Endodermal cell (in vitro differentiated cells): Measurements from ENCODE around the gene MUC7. TPM values are rescaled to one million over a fixed set of nuclear protein-coding genes. Genes with fewer than 3 reads are reported as not detected.

Experiments used
- DNase-seq: peaks from one replicate; pipeline ENCODE4 v3.0.0-alpha.2; 2017
- H3K27ac ChIP-seq: 2 replicates; pipeline ENCODE4 v1.5.1; 2013; ENCODE audit warnings: mild to moderate bottlenecking, low read depth, low read length, moderate library complexity
- H3K27me3 ChIP-seq: 2 replicates; pipeline ENCODE4 v1.6.1; 2013; ENCODE audit warnings: mild to moderate bottlenecking, low read length, moderate library complexity; ENCODE audit not compliant: insufficient read depth, control insufficient read depth, poor library complexity, severe bottlenecking
- H3K36me3 ChIP-seq: 2 replicates; pipeline ENCODE4 v1.7.0; 2013; ENCODE audit warnings: mild to moderate bottlenecking, low read length, moderate library complexity; ENCODE audit not compliant: control insufficient read depth, insufficient read depth
- H3K4me1 ChIP-seq: one replicate; pipeline ENCODE4 v1.7.0; 2013; ENCODE audit warnings: low read length; ENCODE audit not compliant: control insufficient read depth, insufficient read depth
- H3K4me3 ChIP-seq: 2 replicates; pipeline ENCODE4 v1.5.1; 2013; ENCODE audit warnings: mild to moderate bottlenecking, low read length, moderate library complexity
- H3K9ac ChIP-seq: 2 replicates; pipeline ENCODE4 v1.6.1; 2013; ENCODE audit warnings: mild to moderate bottlenecking, low read length, moderate library complexity; ENCODE audit not compliant: poor library complexity, severe bottlenecking; ENCODE audit errors: extremely low read depth
- H3K9me3 ChIP-seq: 2 replicates; pipeline ENCODE4 v1.6.1; 2013; ENCODE audit warnings: mild to moderate bottlenecking, low read length, moderate library complexity; ENCODE audit not compliant: control insufficient read depth
- H3K27ac Mint-ChIP-seq: 2 replicates; pipeline ENCODE4 v1.8.0; 2020; ENCODE audit warnings: mixed read lengths
- H3K27me3 Mint-ChIP-seq: 2 replicates; pipeline ENCODE4 v1.8.0; 2021; ENCODE audit warnings: mild to moderate bottlenecking, mixed read lengths; ENCODE audit not compliant: insufficient read depth
- H3K36me3 Mint-ChIP-seq: 2 replicates; pipeline ENCODE4 v1.8.0; 2020; ENCODE audit warnings: low read depth, mixed read lengths
- H3K4me1 Mint-ChIP-seq: 2 replicates; pipeline ENCODE4 v1.8.0; 2020; ENCODE audit warnings: mixed read lengths
- H3K4me3 Mint-ChIP-seq: 2 replicates; pipeline ENCODE4 v1.8.0; 2020; ENCODE audit warnings: mild to moderate bottlenecking, moderate library complexity, mixed read lengths
- H3K9me3 Mint-ChIP-seq: 2 replicates; pipeline ENCODE4 v1.8.0; 2020; ENCODE audit warnings: mild to moderate bottlenecking, mixed read lengths
- WGBS, 2 experiments: methylation state at CpG; one replicate each; pipeline versions ENCODE4 v1.1.5 to v1.1.7; 2013; ENCODE audit warnings: missing lambda C conversion rate in 2 of 2, mixed read lengths in 1 of 2; ENCODE audit not compliant: insufficient coverage in 1 of 2, insufficient read length in 1 of 2; 5-methylcytosine and 5-hydroxymethylcytosine counted together
- total RNA-seq, 2 donors: library from RNA; stranded (reverse); fragmentation: NEBNext Ultra II Directional in 1 of 2; extraction: Animal tissue kit (Norgen Biotek cat#: 25700) in 1 of 2; gene quantifications; 2 replicates in 1 of 2; 3 replicates in 1 of 2; pipeline ENCODE4 v1.2.1, GENCODE V29; 2021
- TF ChIP-seq, protein P1 (sequence below): fragments of 200-600 bp; sonication (generic); conservative IDR thresholded peaks from 2 replicates; pipeline ENCODE4 v1.5.0; 2021; ENCODE audit warnings: antibody characterized with exemption, mild to moderate bottlenecking

The MUC7 gene
- total RNA-seq, 2 donors from 2014 or later = not detected

DNA sequence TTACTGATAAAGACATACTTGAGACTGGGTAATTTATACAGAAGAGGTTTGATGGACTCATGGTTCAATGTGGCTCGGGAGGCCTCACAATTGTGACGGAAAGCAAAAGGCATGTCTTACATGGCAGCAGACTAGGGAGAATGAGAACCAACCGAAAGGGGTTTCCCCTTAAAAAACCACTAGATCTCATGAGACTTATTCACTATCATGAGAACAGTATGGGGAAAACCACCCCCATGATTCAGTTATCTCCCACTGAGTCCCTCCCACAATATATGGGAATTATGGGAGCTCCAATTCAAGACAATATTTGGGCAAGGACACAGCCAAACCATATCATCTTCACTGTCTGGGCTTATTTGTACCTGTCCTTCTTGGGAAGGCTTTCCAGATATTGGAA, 22.8 kb upstream of the MUC7 start:
- TF ChIP-seq, protein P1, sequence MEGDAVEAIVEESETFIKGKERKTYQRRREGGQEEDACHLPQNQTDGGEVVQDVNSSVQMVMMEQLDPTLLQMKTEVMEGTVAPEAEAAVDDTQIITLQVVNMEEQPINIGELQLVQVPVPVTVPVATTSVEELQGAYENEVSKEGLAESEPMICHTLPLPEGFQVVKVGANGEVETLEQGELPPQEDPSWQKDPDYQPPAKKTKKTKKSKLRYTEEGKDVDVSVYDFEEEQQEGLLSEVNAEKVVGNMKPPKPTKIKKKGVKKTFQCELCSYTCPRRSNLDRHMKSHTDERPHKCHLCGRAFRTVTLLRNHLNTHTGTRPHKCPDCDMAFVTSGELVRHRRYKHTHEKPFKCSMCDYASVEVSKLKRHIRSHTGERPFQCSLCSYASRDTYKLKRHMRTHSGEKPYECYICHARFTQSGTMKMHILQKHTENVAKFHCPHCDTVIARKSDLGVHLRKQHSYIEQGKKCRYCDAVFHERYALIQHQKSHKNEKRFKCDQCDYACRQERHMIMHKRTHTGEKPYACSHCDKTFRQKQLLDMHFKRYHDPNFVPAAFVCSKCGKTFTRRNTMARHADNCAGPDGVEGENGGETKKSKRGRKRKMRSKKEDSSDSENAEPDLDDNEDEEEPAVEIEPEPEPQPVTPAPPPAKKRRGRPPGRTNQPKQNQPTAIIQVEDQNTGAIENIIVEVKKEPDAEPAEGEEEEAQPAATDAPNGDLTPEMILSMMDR = no peak
- WGBS, 2 experiments = 93 to 94% methylated on average over 3 of the region's 3 CpGs
- H3K27ac Mint-ChIP-seq = no peak overlapping the region

DNA sequence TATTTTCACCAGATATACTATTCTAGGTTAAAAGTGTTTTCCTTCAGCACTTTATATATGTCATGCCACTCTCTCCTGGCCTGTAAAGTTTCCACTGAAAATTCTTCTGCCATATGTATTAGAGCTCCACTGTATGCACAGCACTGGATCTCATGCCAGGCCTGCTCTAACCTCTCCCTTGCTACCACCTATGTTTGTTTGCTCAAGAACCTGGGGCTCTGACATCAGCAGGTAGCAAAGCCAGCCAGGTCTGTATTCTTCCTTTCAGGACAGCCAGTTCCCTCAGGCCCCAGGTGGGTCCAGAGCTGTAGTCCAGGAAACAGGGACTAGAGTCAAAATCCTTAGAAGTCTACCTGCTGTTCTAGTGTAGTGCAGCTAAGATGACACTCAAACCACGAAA, 19.1 kb upstream of the MUC7 start:
- Mint-ChIP-seq H3K9me3 (no peaks in the 10 kb centered on the region), H3K36me3 (no peaks in the 10 kb centered on the region), H3K27me3 (no peaks in the 10 kb centered on the region), H3K4me3 (no peak overlapping the region), H3K4me1 (no peaks in the 10 kb centered on the region), H3K27ac (no peak overlapping the region)
- TF ChIP-seq, protein P1 = no peak
- no peaks in the 10 kb centered on the region for H3K36me3 ChIP-seq
- no peaks in the 10 kb centered on the region for H3K9me3 ChIP-seq
- H3K27me3 ChIP-seq = no peaks in the 10 kb centered on the region
- 0 to 46% methylated on average over 1 of the region's 1 CpG for WGBS, 2 experiments
- no peak overlapping the region for H3K9ac ChIP-seq
- no peak overlapping the region for H3K4me3 ChIP-seq
- no peak for DNase-seq
- H3K4me1 ChIP-seq = no peaks in the 10 kb centered on the region
- H3K27ac ChIP-seq = no peak overlapping the region

More for the DNA sequence above, 22.8 kb upstream of the MUC7 start:
- H3K36me3 Mint-ChIP-seq = no peaks in the 10 kb centered on the region
- no peaks in the 10 kb centered on the region for H3K9me3 ChIP-seq
- no peak overlapping the region for H3K9ac ChIP-seq
- no peaks in the 10 kb centered on the region for H3K9me3 Mint-ChIP-seq
- H3K4me1 Mint-ChIP-seq = no peaks in the 10 kb centered on the region
- no peak overlapping the region for H3K4me3 ChIP-seq
- H3K27me3 Mint-ChIP-seq = no peaks in the 10 kb centered on the region
- no peak overlapping the region for H3K4me3 Mint-ChIP-seq
- H3K36me3 ChIP-seq = no peaks in the 10 kb centered on the region
- no peak overlapping the region for H3K27ac ChIP-seq
- DNase-seq = no peak
- H3K27me3 ChIP-seq = no peaks in the 10 kb centered on the region
- no peaks in the 10 kb centered on the region for H3K4me1 ChIP-seq

DNA sequence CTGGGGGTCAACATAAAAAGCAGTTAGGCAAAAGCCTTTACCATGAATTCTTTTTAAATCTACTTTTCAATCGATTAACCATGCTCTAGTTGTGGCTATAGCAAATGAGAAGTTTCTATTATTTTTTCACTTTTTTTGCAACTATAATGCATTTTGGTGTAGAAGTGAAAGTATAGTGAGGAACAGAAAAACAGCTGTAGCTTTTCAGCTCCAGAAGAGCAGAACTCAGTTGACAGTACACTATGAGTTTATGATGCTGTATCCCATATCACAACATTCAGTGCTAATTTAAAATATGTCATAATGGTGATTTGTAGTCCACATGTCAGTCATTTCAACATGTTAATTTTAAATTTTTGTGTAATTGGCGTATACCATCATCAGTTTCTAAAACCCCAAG, 8.7 kb upstream of the MUC7 start:
- Histone ChIP-seq H3K4me1 (no peaks in the 10 kb centered on the region), H3K4me3 (no peak overlapping the region), H3K27ac (no peak overlapping the region), H3K9ac (no peak overlapping the region), H3K27me3 (no peaks in the 10 kb centered on the region), H3K9me3 (no peaks in the 10 kb centered on the region), H3K36me3 (no peaks in the 10 kb centered on the region)
- H3K4me3 Mint-ChIP-seq = no peak overlapping the region
- 85% methylated on average over 2 of the region's 2 CpGs; no CpG with 5 or more reads in 1 of the 2 experiments for WGBS, 2 experiments
- H3K27ac Mint-ChIP-seq = no peak overlapping the region
- H3K9me3 Mint-ChIP-seq = peaks cover 6% of the 10 kb centered on the region
- TF ChIP-seq, protein P1 = no peak
- peaks cover 2% of the 10 kb centered on the region for H3K27me3 Mint-ChIP-seq
- DNase-seq = no peak
- no peaks in the 10 kb centered on the region for H3K36me3 Mint-ChIP-seq
- H3K4me1 Mint-ChIP-seq = peaks cover 5% of the 10 kb centered on the region
